GM13977 (cell line): Measurements from ENCODE around the gene SLC36A3.

ENCODE experiments used
- DNase-seq: peaks from one replicate; pipeline ENCODE4 v3.0.0; 2012; ENCODE audit warnings: low spot score
- in situ Hi-C: fragments of 300-500 bp; cut with MboI; formaldehyde crosslinking; loops from one replicate; pipeline ENCODE4 v1.12.0; 2022; ENCODE audit warnings: low sequenced_read_pairs, low pct_unique_long_range_greater_than_20kb, mixed read lengths, inconsistent platforms; ENCODE audit not compliant: unreplicated experiment
- TF ChIP-seq, protein P1 (sequence below): IDR thresholded peaks from 2 replicates; pipeline ENCODE4 v1.5.1; 2012; ENCODE audit warnings: mild to moderate bottlenecking, control low read depth; ENCODE audit not compliant: insufficient read depth; ENCODE audit errors: extremely low read depth, missing control alignments

Gene SLC36A3

DNA sequence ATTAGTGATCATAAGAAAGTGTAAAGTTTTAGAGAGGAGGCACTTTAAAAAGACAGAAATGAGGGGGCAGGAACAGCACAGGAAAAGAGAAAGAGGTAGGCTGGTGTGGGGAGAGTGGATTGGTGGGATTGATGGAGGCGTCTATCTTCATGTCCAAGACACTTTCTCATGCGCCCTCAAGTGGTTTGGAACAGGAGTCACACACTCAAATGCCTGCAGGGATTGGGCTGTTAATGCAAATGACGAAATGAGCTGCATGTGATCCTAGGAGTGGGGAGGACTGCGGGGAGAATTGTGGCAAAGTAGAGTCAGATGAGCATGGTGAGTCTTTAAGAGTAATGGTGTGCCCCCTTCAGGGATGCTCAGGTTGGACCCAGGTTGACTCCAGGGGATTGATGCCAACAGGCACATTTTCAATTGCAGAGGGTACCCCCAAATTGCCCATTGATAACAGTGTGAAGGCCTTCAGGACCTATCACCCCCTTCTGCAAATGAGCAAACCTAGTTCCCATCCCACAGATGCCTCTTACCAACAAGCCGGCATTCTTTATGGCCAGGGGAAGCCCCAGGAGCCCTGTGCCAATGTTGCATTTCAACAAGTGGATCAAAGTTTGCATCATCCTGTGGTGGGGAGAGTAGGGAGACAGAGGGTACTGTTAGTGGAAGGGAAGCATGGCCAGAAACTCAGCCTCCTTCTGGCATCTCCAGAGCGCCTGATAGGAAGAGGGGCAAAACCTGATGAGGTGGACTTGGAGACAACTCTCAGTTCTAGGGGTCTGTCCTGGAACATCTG, 5.3 kb downstream of the SLC36A3 start:
- no peak for DNase-seq

DNA sequence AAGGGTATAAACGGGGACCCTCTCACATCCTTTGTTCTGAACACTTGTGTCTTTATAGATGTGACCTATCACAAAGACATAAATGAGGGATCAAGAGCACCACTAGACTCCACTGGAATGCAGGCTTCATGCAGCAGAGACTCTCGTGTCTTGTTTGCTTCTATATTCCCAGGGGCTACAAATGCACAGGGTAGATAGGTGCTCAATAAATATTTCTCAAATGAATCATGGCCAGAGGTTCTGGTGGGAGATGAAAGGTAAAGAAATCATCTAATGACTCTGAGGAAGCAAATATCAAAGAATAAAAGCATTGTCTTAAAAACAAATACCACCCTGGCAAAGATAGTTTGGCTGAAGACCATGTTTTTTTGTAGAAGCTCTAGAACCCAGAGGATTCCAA, 6.6 kb downstream of the SLC36A3 start:
- no peak for DNase-seq
- in situ Hi-C loops, result no loop called here
- TF ChIP-seq, protein P1, sequence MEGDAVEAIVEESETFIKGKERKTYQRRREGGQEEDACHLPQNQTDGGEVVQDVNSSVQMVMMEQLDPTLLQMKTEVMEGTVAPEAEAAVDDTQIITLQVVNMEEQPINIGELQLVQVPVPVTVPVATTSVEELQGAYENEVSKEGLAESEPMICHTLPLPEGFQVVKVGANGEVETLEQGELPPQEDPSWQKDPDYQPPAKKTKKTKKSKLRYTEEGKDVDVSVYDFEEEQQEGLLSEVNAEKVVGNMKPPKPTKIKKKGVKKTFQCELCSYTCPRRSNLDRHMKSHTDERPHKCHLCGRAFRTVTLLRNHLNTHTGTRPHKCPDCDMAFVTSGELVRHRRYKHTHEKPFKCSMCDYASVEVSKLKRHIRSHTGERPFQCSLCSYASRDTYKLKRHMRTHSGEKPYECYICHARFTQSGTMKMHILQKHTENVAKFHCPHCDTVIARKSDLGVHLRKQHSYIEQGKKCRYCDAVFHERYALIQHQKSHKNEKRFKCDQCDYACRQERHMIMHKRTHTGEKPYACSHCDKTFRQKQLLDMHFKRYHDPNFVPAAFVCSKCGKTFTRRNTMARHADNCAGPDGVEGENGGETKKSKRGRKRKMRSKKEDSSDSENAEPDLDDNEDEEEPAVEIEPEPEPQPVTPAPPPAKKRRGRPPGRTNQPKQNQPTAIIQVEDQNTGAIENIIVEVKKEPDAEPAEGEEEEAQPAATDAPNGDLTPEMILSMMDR, result no peak

More for the DNA sequence above, 5.3 kb downstream of the SLC36A3 start:
- in situ Hi-C loops, result no loop called here
- TF ChIP-seq, protein P1, result no peak

DNA sequence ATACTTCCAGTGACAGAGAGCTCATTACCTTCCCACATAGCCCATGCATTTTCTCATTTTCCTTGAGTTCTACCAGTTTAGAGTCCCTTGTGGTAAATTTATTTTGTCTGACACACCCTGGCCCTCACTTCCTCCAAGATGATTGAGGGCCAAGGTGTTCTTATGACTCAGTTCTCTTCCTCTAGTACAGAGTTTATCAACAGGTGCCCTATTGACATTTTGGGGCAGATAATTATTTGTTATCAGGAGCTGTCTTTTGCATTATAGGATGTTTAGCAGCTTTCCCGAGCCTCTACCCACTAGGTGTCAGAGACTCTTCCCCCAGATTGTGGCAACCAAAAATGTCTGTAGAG, 7.1 kb downstream of the SLC36A3 start:
- TF ChIP-seq, protein P1, result no peak
- no peak for DNase-seq
- in situ Hi-C loops, result no loop called here

DNA sequence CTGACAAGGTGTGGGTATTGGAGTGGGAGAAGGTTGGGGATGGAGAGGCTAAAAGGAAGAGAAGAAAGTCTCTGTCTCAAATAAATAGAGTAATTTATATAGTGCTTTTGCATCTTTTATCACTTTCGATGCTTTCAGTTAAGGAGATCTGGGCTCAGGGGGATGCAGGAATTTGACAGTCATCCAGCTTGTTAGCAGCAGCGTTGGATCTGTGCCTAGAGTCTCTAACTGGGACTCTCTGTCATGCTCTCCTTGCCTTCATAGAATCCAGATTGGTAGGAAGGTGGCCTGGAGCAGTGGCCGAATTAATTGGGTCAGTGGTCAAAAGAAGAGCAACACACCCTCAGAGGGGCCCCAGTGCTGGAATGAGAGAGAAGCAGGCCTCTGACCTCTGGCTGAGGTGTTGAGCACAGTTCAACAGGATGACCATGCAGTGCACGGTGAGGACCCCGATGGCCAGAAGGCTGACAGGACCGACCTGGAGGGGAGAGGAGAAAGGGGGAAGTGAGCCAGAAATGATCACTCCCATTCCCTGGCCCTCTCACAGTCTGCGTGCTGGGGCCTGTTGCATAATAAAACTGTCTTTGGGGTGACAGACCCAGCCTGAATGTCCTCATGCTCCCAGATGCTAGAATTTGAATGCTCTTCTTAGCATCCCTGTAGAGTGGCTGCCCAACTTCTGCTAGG, 7.6 kb downstream of the SLC36A3 start:
- DNase-seq, result no peak
- in situ Hi-C loops, result no loop called here
- TF ChIP-seq, protein P1, result no peak

DNA sequence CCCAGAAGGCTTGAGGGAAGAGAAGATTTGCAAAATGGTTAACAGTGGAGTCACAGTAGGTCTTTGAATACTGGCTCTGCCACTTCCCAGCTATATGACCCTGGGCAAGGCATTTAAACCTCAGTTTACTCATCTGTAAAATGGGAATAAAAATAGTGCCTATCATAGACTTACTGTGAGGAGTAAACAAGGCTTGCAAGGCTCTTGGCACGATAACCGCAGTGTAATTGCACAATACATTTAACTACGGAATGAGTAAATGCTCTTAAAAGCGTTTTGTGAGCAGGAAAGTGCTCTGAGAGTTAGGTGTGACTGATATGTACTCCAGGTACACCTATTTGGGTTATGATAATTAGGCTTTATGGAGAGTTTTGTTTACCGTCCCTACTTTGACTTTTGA, 8.4 kb downstream of the SLC36A3 start:
- in situ Hi-C loops, result no loop called here
- TF ChIP-seq, protein P1, result no peak
- no peak for DNase-seq

DNA sequence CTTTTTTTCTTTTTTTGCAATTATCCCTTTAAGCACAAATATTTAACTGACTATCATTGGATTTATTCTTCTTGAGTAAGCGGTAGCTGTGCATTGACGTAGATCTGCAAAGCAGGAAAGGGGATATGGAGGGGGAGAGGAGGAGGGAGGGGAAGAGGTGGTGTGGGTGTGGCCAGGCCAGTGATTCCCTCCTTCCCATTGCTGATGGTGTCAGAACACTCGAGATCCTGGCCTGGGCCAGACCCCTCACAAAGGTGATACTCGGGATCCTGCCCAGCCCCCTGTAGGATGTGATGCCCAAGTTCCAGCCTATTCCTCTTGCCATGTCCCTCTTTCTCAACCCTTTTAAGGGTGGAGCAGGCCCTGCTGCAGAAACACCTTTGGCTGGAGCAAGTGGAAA, 9.9 kb downstream of the SLC36A3 start:
- in situ Hi-C loops, result no loop called here
- no peak for DNase-seq
- TF ChIP-seq, protein P1, result no peak
